Stimulated activated CD4-positive, alpha-beta T cell treated with anti-CD3 and anti-CD28 coated beads, Interleukin-12 subunit alpha, Interleukin-12 subunit beta, amount 100 ng/mL, for 24 hours (primary cell): ENCODE data around the gene LCTL.

Source experiments
- DNase-seq, 2 experiments: peaks; one replicate each; pipeline ENCODE4 v3.0.0-alpha.2; 2020; ENCODE audit warnings: low read depth in 2 of 2

Gene LCTL, protein sequence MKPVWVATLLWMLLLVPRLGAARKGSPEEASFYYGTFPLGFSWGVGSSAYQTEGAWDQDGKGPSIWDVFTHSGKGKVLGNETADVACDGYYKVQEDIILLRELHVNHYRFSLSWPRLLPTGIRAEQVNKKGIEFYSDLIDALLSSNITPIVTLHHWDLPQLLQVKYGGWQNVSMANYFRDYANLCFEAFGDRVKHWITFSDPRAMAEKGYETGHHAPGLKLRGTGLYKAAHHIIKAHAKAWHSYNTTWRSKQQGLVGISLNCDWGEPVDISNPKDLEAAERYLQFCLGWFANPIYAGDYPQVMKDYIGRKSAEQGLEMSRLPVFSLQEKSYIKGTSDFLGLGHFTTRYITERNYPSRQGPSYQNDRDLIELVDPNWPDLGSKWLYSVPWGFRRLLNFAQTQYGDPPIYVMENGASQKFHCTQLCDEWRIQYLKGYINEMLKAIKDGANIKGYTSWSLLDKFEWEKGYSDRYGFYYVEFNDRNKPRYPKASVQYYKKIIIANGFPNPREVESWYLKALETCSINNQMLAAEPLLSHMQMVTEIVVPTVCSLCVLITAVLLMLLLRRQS

DNA sequence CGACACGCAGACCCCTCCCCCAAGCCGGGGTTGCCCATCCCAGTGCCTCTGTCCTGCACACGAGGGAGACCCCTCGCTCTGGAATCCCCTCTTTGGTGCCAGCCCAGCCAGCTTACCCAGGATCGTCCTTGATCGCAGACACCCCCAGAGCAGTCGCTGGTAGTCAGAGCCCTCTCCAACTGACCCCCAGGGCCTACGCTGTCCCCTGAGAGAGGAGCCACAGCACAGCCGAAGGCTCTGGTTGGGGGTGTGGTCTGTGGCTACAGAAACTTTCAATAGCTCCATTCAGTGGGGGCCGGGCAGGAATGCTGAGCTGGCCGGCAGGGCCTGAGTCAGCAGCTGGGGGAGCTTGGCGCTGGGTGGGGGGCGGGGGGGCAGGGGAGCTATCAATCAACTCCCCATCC lies at the start of gene LCTL:
Gene LCTL, minus strand, starts transcription at position 258 of the 404 bp plus-strand sequence. CDS start 633 bp downstream, outside the sequence.
- DNase-seq: no peak

DNA sequence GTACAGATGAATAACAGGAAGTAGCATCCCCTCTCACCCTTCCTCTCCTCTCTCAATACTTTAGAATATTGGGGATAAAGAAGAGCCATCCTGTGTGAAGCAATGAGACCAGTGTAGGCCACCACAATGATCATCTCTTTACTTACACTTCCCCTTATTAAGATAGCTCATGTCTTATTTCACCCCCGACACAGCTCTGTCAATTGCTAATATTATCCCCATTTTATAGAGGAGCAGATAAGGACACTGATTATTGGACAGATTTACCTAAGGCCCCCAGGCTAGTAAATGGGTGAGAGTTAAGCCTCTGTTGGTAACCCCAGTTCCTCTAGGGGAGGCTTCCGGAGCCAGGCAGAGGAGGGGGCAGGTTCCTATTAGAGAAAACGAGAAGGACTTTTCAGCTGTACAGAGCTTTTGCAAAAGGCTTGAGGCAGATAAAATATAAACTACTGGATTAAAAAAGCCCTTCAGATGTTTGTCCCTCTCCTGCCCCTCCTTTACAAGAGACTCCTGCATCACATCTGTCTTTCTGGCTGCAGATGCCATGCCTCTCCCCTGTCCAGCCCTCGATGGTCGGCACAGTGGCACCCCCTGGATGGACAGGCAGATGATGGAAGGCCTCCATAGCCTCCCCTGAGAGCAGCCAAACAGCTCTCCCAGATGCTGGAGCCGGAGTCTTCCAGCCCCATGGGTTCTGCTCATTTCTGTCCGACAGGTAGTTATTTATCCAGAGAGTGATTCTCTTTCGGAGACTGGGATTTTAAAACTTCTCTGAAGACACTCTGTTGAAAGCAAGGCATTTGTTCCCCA lies 49.4 kb upstream of the LCTL start:
- DNase-seq: no peak

DNA sequence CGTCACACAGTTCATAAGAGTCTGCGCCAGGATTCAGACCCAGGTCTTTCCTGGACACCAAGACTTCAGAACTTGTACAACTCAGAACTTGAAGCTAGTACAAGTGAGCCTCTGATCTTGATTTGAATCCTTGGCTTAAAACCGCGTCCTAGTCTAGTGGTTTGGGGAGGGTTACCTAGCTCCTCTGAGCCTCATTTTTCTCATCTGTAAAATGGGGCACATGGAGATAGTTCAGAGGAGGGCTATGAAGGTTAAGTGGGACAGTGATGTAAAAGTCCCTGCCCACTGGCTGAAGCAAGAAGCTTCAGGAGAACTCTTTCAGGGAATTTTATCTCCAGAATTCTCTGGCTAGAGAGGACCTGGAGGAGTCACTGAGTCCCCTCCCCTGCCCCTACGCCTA lies 48.7 kb upstream of the LCTL start:
- no peak for DNase-seq

DNA sequence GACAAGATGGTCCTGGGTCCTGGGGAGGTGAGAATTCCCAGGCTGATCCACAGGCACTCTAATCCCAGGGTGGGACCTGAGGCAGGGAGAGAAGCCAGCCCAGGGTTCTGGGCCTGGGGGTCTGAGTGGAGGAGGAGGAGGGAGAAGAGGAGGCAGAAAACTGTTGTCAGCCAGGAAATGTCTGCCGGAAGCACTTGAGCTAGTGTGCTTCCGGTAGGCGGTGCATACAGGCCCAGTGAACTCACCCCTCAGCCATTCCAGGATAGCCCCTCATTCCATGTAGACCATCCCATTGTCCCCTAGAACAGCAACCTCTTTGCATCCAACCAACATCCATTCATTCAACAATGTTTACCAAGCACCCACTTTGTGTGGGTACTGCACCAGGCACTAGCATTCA lies 47.9 kb upstream of the LCTL start:
- DNase-seq: no peak

DNA sequence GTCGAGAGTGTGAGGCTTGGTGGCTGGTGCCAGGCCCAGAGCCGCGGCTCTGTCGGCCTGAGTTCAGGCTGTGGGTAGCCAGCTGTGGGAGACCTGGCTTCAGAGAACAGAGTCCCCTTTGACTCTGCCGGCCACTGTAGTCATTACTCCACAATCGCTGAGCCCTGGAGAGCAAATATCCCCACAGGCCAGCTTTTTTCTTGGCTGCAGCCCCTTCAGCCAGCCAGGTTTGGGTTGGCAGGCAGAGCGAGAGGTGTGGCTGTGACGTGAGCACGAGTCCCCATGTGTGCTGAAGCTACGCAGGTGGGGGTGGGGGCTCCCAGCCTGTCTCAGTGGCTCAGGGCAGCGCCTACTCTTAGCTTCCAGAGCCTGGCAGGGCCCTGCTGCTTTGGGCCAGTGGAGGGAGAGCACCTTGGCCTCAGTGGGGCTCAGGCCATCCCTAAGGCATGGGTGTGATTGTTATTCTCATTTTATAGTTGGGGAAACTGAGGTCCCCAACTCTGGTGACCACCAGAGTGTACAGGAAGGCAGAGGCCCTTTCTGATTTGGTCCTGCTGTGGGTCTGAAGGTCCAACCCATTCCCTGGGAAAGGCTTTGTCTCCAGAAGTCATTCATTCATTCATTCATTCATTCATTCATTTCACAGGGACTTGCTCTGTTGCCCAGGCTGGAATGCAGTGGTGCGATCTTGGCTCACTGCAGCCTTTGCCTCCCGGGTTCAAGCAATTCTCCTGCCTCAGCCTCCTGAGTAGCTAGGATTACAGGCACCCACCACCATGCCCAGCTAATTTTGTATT lies 45.7 kb upstream of the LCTL start:
- DNase-seq: no peak

DNA sequence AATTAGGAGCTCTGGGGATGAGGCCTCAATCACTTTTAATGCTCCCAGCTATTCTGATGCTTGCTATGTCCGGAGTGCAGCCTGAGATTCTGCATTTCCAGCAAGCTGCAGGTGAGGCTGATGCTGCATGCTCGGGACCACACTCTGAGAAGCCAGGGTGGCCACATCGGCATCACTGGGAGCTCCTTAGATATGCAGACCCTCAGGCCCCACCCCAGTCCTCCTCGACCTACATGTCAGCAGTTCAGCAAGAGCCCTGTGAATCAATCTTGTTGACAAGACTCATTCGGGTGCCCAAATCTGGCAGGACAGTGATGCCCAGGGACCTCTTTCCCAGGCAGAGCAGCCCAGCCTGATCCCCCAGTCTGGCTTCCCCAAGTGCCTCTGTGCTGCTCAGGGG lies 44.1 kb upstream of the LCTL start:
- DNase-seq: no peak

DNA sequence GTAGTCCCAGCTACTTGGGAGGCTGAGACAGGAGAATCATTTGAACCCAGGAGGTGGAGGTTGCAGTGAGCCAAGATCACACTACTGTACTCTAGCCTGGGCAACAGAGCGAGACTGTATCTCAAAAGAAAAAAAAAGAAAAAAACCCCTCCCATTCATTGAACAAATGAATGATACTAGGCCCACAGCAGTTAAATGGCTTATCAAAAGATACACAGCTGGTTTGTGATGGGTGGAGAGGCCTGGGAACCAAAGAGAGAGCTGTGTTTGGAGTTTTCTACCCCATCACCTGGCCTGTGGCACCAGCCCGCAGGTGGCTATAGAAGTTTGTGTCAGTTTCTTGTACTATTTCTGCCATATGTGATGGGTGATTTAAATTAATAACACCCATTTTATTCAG lies 43.1 kb upstream of the LCTL start:
- no peak for DNase-seq

DNA sequence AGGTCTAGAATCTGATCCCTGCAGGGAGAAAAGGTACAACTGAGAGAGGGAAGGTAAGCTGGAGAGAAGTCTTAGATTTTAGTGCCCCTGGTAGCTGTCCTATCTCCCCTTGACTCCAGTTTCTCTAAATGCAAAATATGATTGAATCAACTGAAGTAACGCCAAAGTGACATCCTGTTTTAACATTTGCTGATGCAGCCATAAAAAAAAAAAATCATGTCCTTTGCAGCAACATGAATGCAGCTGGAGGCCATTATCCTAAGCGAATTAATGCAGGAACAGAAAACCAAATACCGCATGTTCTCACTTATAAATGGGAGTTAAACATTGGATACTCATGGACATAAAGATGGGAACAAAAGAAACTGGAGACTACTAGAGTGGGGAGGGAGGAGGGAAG lies 42.4 kb upstream of the LCTL start:
- no peak for DNase-seq

DNA sequence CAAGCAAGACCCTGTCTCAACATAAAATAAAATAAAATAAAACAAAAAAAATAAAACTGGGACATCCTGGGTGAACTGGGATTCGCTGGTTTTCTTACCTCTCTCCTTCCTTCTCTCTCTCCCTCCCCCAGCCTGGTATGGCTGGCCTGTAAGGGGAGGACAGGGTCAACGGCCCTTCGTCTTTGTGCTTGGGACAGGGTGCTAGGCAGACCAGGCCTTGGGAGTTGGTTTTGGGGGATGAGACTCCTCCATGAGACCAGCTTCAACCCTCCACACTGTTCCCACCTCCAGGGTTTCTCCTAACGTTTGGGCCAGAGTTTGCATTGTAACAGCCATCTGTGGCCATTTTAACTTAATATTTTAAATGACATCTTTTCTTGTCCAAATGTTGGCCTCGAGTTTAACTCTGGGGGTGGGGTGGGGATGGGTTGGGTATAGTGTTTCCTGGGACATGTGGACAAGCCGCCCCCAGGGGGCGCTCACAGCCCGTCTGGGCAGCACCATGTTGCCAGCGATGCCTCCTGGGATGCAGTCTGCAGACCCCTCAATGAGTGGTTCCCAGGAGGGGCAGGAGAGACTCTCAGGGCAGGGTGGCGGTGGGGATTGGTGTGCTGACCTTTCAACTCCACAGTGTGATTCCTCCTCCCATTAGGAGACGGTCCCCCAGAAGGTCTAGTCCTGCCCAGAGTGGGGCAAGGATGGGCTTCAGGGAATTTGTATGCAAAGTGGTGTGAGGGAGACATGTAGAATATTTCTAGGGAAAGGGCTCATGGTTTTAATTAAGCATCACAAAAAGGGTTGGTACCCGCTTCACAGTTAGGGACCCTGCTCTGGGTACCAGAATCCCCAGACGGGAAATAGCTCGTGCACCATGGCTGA lies 37.7 kb upstream of the LCTL start:
- peak; percentile 23 to 57 for DNase-seq

DNA sequence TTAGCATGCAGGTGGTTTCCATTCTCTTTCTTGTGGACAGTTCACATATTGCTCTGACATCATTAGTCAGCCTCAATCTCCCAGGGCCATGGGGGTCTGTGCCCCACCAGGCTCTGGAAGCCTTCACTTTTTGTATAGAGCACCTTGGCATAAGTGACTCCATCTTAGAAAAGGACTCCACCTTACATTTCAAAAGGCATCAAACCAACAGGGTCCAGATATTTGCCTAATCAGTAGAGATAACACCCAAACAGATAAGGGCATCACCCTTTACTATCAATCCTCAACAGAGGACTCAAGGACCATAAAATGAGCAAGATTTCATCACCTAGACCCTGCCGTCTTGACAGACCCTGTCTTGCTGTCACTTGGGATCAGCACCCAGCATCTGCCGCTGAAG lies 35.7 kb upstream of the LCTL start:
- no peak for DNase-seq

DNA sequence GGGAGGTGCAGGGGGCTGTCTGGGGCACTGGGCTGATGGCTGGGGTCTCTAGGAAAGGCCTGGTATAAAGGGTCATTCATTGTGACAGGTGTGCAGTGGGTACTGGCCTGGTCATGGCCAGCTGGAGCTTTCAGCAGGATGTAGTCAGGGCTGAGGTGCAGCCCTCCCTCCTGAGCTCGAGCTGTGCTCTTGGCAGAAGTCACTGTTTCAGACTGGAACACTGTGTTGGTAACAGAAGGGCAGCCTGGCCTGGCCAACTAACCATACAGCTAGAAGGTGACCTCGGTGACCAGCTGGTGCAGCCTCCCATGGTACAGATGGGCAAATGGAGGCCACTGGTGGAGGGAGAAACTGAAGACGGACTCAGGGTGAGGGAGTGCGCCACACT lies 34.4 kb upstream of the LCTL start:
- DNase-seq: no peak

DNA sequence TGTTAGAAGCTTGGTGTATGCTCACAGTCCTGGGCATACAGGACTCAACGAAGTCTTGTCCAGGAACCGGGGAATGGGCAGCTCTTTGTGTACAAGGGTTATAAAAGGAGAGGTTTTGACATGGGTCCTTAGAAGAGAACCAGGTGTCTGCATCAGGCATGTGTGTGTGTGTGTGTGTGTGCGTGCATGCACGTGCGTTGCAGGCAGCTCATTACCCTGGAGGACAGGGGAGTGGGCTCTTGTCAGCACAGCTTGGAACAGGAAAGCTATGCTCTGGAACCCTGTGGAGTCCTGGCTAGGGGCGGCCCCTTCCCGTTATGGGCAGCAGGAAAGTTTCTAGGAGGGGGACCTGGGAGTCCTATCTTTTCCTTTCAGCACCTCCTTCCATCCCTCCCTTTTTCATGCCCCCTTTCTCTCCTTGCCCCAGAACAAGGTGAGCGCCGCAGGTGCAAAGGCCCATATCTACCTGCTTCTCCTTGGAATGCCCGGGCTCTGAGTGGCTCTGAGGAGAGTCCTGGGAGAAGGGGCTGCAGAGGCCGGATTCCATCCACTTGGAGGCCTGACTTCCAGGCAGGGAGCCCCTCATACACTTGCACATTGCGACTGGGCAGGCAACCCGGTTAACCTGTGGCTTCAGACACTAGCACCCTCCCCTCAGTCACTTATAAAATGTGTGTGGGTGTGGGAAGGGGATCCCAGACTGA lies 33.9 kb upstream of the LCTL start:
- DNase-seq: no peak

DNA sequence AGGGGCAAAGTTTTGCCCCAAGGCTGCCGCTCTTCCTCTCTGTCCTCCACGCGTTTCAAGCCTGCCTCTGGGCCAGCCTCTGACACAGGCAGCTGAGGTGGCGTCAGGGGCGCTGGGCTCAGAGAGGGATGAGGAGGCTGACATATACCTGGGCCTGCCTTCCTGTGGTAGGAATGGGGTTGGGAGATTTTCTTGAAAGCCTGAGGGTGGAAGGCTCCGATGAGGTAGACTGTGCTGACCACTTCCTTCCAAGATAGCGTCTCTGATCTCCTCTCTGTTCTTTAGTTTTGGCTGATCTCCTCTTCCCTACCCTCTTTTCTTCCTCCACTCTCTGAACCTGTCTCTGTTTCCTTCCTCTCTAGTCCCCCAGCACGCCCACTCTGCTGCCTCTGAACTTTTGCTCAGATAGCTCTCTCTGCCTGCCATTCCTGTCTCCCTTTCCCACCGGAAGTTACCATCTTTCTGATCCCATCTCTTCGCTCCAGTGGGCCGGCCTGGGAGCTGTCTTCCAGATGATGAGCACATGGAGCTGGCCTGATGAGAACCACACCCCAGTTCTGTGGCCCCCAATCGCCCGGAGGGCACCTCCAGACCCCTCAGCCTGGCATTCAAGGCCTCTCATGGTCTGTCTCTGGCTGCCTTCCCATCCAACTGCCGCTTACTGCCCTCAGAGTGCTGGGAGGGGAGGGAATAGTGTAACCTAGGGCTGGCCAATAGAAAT lies 32.5 kb upstream of the LCTL start:
- DNase-seq: no peak

DNA sequence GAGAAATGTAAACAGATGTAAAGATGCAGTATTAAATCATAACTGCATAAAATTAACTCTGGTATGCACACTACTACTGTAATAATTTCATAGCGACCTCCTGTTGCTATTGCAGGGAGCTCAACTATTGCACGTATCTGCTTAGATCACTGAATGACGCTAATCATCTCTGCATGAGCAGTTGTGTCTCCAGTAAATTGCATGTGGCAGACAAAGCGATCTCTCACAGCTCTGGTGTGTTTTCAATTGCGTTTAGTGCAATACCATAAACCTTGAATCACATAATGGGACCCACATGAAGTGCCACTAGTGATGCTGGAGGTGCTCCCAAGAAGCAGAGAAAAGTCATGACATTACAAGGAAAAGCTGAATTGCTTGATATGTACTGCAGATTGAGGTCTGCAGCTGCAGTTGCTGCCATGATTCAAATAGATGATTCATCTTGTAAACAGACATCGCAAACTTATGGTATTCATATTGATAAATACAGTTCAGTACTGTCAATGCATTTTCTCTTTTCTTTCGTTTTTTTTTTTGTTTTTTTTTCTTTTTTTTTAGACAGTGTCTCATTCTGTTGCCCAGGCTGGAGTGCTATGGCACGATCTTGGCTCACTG lies 30.2 kb upstream of the LCTL start:
- DNase-seq: no peak

DNA sequence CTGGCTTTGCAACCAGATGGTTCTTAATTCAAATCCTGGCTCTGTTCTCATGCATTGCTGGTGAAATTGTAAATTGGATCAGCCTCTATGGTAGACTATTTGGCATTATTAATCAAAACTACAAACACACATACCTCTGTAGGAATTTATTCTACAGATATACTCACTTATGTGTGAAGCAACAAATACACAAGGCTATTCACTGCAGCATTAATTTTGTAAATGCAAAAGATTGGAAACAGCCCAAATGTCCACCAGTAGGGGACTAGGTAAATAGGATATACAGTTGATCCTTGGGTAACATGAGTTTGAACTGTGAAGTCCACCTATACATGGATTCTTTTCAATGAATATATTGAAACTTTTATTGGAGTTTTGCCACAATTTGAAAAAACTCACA lies 29.5 kb upstream of the LCTL start:
- no peak for DNase-seq

DNA sequence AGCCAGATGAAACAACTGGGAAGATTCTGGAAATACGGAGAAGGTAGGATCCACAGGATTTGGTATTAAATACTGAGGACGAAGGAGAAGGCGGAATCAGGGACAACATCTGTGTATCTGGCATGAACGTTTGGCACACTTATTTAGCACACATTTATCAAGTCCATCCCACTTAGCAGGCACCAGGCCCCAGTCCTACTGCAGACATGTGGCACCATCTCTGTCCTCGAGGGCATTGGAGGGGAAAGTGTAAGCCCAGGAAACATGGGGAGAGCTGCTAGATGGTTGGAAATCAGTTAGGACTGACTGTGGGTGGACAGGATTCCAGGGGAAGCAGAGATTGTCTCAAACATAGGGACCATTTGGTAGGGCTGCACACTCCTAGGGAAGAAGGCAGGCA lies 29.0 kb upstream of the LCTL start:
- DNase-seq: no peak

DNA sequence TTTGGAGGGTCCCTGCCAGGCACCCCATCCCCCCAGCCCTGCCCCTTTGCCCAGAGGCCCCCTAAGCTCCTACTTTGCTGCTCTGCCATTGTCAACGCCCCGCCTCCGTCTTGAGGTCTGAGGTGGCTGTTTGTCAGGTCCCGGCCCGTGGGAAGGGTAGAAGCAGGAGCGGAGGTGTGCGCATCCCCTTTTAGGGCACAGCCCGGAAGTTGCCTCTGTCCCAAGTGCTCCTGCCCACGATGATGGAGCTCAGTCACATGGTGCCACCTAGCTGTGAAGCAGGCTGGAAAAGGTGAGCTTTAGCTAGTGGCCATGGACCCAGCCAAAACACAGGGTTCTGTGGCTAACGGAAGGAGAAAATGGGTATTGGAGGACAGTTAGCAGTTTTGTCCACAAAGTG lies 28.5 kb upstream of the LCTL start:
- DNase-seq: no peak

DNA sequence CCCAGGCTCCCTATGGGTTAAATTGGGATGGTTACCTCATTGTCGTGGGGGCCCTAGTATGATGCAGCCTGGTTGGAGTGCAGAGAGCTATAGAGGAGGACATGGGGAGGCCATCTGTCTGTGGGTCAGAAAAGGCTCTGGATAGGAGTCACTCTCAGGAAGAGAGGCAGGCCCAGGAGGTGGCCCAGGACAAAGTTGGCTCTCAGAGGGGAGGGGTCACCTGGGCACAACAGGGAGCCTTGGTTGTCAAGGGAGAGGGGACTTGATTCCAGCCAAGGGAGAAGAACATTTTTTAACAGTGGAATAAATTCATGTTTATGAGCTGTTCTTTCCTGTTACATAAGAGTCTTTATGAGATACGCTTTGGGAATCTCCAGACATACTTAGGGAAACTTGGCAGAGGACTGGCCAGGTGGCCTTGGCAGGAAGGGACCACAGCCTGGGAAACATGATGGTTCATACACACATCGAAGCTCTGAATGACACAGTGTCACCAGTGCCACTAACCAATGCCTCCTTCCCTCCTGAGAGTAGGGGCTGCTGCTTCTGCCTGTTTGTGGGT lies 27.5 kb upstream of the LCTL start:
- DNase-seq: no peak
